Measurements from ENCODE around the gene TXNRD1.

DNA sequence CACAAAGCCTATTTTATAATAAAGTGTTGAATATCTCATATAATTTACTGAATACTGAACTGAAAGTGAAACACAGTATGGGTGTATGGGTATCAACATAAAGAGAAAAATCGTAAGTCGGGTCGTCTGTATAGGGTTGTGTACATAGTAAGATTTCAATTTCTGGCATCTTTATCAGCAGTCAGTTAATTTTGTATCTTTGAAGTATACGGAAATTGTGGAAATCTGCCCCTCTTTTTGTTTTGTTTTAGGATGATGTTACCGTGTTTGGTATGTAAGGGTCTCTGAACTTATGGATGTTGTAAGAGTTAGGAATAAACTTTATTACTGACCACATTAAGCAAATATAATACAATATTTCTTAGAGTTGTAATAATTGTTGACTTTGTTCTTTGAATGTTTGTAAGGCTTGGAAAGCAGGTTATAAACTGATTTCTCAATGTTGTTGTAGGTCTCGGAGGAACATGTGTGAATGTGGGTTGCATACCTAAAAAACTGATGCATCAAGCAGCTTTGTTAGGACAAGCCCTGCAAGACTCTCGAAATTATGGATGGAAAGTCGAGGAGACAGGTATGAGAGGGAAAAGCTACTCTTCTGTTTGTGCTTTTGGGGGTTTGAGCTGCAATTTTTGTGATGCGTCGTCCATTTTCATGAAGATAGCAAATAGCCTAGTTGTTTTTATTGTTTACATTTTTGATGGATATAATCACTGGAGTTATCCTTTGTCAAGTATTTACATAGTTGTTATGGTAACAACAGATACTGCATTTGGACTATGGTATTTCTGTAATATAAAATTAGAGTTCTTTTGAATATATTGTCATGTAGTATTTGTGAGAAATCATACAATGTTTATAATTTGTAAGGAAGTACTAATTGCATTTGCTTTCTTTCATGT, 100.0 kb downstream of the TXNRD1 start:
- TF ChIP-seq CTCF (IDR thresholded peaks at IDR 0.05 in 8 of 11, conservative IDR thresholded peaks at IDR 0.05 in 3 of 11) (no peak), POLR2A (IDR thresholded peaks at IDR 0.05) (no peak)

Data from spleen (tissue), 7 donors.